GM12878 (cell line): ENCODE measurements around the gene KCTD17. TPM values are rescaled to one million over a fixed set of nuclear protein-coding genes. Genes with fewer than 3 reads are reported as not detected.

Experiments
- ATAC-seq: fragments of 200-7000 bp; cut with Tn5 transposase; 3 replicates; pipeline ENCODE4 v1.9.1; 2020; ENCODE audit warnings: mild to moderate bottlenecking, moderate library complexity
- BruUV-seq: library from RNA; stranded (reverse); fragments of 400-500 nt; replicated peaks from 2 replicates; lab custom pipeline; 2021; lab: Mats Ljungman, UMichigan
- CTCF ChIA-PET: fragments of 300-600 bp; sonication (Branson Sonifier 250); formaldehyde crosslinking; extraction: SDS; loops from one replicate; lab custom pipeline; 2021; ENCODE audit warnings: inconsistent platforms; lab: Yijun Ruan, JAX
- POLR2A ChIA-PET: fragments of 350-600 bp; formaldehyde crosslinking; extraction: SDS; loops from one replicate; lab custom pipeline; 2021; ENCODE audit warnings: inconsistent platforms; lab: Charles Lee
- RAD21 ChIA-PET: fragments of 300-600 bp; sonication (Branson Sonifier 250); formaldehyde crosslinking; loops from one replicate; lab custom pipeline; 2023; ENCODE audit warnings: antibody characterized with exemption; ENCODE audit not compliant: unreplicated experiment; lab: Charles Lee
- SMC1A ChIA-PET: fragments of 300-600 bp; sonication (Branson Sonifier 250); formaldehyde crosslinking; loops from one replicate; lab custom pipeline; 2023; ENCODE audit not compliant: unreplicated experiment, uncharacterized antibody; lab: Charles Lee
- DNase-seq: peaks from one replicate; pipeline ENCODE4 v3.0.0-alpha.2; 2011; ENCODE audit warnings: low read depth, low spot score
- FAIRE-seq: peaks from 3 replicates; lab custom pipeline; 2011; peaks lifted over from hg19 to GRCh38; lab: Jason Lieb, UNC
- H2AFZ ChIP-seq: 2 replicates; pipeline ENCODE4 v1.6.0; 2011; ENCODE audit warnings: low read depth, low read length, control low read depth; ENCODE audit not compliant: control insufficient read depth
- H3K27ac ChIP-seq: 2 replicates; pipeline ENCODE4 v1.5.1; 2011; ENCODE audit warnings: control low read depth; ENCODE audit not compliant: control insufficient read depth, insufficient read depth
- H3K27me3 ChIP-seq, 2 experiments: replicated peaks in 1 of 2; 2 replicates each; pipeline versions ENCODE4 v1.6.0 to v1.6.1; 2011; ENCODE audit warnings: low read length in 1 of 2; ENCODE audit not compliant: control insufficient read depth in 2 of 2, insufficient read depth in 2 of 2
- H3K36me3 ChIP-seq, 2 experiments: 2 replicates each; pipeline ENCODE4 v1.5.1; 2011; ENCODE audit warnings: low read length in 1 of 2; ENCODE audit not compliant: control insufficient read depth in 2 of 2, insufficient read depth in 2 of 2
- H3K4me1 ChIP-seq: 2 replicates; pipeline ENCODE4 v1.6.1; 2011; ENCODE audit warnings: mild to moderate bottlenecking, low read length, moderate library complexity, mixed read lengths; ENCODE audit not compliant: control insufficient read depth, insufficient read depth
- H3K4me2 ChIP-seq: 2 replicates; pipeline ENCODE4 v1.6.0; 2011; ENCODE audit warnings: control low read depth; ENCODE audit not compliant: control insufficient read depth, insufficient read depth
- H3K4me3 ChIP-seq: fragments of 200-600 bp; sonication (generic); 2 replicates; pipeline ENCODE4 v1.5.1; 2016
- H3K79me2 ChIP-seq: 2 replicates; pipeline ENCODE4 v1.6.0; 2011; ENCODE audit warnings: low read length; ENCODE audit not compliant: control insufficient read depth, insufficient read depth
- H3K9ac ChIP-seq: 2 replicates; pipeline ENCODE4 v1.8.0; 2011; ENCODE audit warnings: low read length, control low read depth, mixed read lengths; ENCODE audit not compliant: control insufficient read depth, insufficient read depth
- H3K9me3 ChIP-seq: replicated peaks from 3 replicates; pipeline ENCODE4 v1.5.1; 2011; ENCODE audit warnings: mild to moderate bottlenecking, low read length; ENCODE audit not compliant: control insufficient read depth, insufficient read depth
- H4K20me1 ChIP-seq: 2 replicates; pipeline ENCODE4 v1.6.0; 2011; ENCODE audit not compliant: control insufficient read depth, insufficient read depth
- ASH2L ChIP-seq: fragments of 300-600, 200-600 bp; sonication (generic); IDR thresholded peaks from 2 replicates; pipeline ENCODE4 v1.6.1; 2017; ENCODE audit warnings: low read depth, mild to moderate bottlenecking, borderline replicate concordance
- CHD2 ChIP-seq: IDR thresholded peaks from 2 replicates; pipeline ENCODE4 v1.6.1; 2011; ENCODE audit warnings: low read depth, low read length, improper control_type of control experiment, borderline replicate concordance
- CREB1 ChIP-seq: IDR thresholded peaks from 2 replicates; pipeline ENCODE4 v1.6.1; 2012; ENCODE audit warnings: low read depth, mild to moderate bottlenecking, inconsistent platforms
- MYB ChIP-seq: fragments of 150-350 bp; IDR thresholded peaks from 2 replicates; pipeline ENCODE4 v1.6.1; 2014; ENCODE audit warnings: mild to moderate bottlenecking, low read depth, low read length, borderline replicate concordance
- RB1 ChIP-seq: fragments of 450-650 bp; formaldehyde crosslinking; IDR thresholded peaks from 2 replicates; pipeline ENCODE4 v1.6.1; 2017; ENCODE audit warnings: mild to moderate bottlenecking, borderline replicate concordance
- WGBS: methylation state at CpG from one replicate; pipeline ENCODE4 v1.1.6; 2016; ENCODE audit warnings: low lambda C conversion rate; ENCODE audit not compliant: insufficient replicate concordance, insufficient coverage; ENCODE audit errors: missing lambda C conversion rate; 5-methylcytosine and 5-hydroxymethylcytosine counted together
- in situ Hi-C: fragments of 300-500 bp; cut with MboI; formaldehyde crosslinking; loops from 9 replicates; pipeline ENCODE4 v1.14.3; 2018; ENCODE audit warnings: mixed read lengths
- intact Hi-C: fragments of 100-400 bp; cut with micrococcal nuclease; formaldehyde crosslinking; loops from one replicate; pipeline ENCODE4 v1.14.2; 2022; ENCODE audit not compliant: unreplicated experiment
- polyA plus RNA-seq, 11 experiments: library from polyadenylated mRNA; depleted of rRNA in 4 of 11; unstranded in 6 of 11; stranded (reverse) in 5 of 11; fragments of >200 nt; fragmentation: Nextera tagmentation in 4 of 11; fragmentation: Illumina TruSeq in 1 of 11; extraction: Ambion mirVana in 4 of 11; extraction: Trizol in 1 of 11; gene quantifications; 1 replicate in 1 of 11; 2 replicates in 10 of 11; pipeline versions ENCODE4 v1.2.1 to v1.2.3, GENCODE V29; 2011 to 2016; ENCODE audit warnings: inconsistent platforms in 2 of 11, missing spikeins in 2 of 11, low read depth in 1 of 11
- total RNA-seq, 4 experiments: library from RNA; depleted of rRNA in 3 of 4; stranded (reverse); fragments of >200 nt in 3 of 4; fragmentation: Illumina TruSeq in 1 of 4; extraction: Trizol in 1 of 4; gene quantifications; 2 replicates each; pipeline versions ENCODE4 v1.2.1 to v1.2.3, GENCODE V29; 2013 to 2021
- TF ChIP-seq, protein P1 (sequence below): fragments of 450-650 bp; IDR thresholded peaks from 2 replicates; pipeline ENCODE4 v1.6.1; 2017; ENCODE audit warnings: mild to moderate bottlenecking, moderate library complexity
- TF ChIP-seq, protein P2 (sequence below): IDR thresholded peaks from 2 replicates; pipeline ENCODE4 v1.6.1; 2011; ENCODE audit warnings: low read depth, low read length, improper control_type of control experiment, borderline replicate concordance

The KCTD17 gene
- total and polyA plus RNA-seq, 10 of the 15 experiments (the other 5 are each of a cell fraction or from before 2014, with no cell fraction given) = 0.16 to 18.4 (median 10.1) TPM; not detected in 1

DNA sequence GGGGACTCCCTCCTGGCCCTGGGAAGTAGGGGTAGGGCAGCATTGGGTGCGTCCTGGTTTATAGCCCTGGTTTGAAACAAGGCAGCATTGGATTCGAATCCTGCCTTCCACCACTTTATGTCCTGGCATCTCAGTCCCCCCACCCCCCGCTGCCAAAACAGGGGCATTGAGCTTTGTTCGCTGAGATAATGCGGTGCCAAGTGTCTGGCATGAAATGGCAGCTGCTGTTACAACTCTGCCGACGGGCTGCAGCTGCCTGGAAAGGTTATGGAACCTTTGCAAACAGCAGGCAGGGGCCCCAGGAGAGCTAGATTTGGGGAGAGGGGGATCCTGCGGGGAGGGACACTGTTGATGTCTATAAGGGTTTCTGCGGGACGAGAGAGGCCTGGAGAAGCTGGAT lies 34.2 kb upstream of the KCTD17 start:
- FAIRE-seq (no peak), DNase-seq (no peak), ATAC-seq (no peak)
- peaks cover 2% of the 10 kb centered on the region; the same call in 1 of the 2 replicates for H3K79me2 ChIP-seq
- peaks cover 8% of the 10 kb centered on the region for H3K4me1 ChIP-seq
- H3K9me3 ChIP-seq = no peaks in the 10 kb centered on the region
- RAD21 ChIA-PET = no interaction called here
- H3K4me2 ChIP-seq = no peak overlapping the region
- no peaks in the 10 kb centered on the region for H4K20me1 ChIP-seq
- no peak overlapping the region for H3K27ac ChIP-seq
- no TSS peak for BruUV-seq
- SMC1A ChIA-PET = no interaction called here
- CTCF ChIA-PET = interaction anchor here (0.6 to 1.8 kb wide), 5 partner anchors 8 to 59 kb away, joined by 3 to 4 read pairs (median 4); no protein-coding TSS in a partner anchor
- H3K36me3 ChIP-seq = no peaks in the 10 kb centered on the region; a peak in 1 of 4 replicates
- no peak for TF ChIP-seq CREB1
- TF ChIP-seq MYB = no peak
- TF ChIP-seq ASH2L = no peak
- TF ChIP-seq, protein P1, sequence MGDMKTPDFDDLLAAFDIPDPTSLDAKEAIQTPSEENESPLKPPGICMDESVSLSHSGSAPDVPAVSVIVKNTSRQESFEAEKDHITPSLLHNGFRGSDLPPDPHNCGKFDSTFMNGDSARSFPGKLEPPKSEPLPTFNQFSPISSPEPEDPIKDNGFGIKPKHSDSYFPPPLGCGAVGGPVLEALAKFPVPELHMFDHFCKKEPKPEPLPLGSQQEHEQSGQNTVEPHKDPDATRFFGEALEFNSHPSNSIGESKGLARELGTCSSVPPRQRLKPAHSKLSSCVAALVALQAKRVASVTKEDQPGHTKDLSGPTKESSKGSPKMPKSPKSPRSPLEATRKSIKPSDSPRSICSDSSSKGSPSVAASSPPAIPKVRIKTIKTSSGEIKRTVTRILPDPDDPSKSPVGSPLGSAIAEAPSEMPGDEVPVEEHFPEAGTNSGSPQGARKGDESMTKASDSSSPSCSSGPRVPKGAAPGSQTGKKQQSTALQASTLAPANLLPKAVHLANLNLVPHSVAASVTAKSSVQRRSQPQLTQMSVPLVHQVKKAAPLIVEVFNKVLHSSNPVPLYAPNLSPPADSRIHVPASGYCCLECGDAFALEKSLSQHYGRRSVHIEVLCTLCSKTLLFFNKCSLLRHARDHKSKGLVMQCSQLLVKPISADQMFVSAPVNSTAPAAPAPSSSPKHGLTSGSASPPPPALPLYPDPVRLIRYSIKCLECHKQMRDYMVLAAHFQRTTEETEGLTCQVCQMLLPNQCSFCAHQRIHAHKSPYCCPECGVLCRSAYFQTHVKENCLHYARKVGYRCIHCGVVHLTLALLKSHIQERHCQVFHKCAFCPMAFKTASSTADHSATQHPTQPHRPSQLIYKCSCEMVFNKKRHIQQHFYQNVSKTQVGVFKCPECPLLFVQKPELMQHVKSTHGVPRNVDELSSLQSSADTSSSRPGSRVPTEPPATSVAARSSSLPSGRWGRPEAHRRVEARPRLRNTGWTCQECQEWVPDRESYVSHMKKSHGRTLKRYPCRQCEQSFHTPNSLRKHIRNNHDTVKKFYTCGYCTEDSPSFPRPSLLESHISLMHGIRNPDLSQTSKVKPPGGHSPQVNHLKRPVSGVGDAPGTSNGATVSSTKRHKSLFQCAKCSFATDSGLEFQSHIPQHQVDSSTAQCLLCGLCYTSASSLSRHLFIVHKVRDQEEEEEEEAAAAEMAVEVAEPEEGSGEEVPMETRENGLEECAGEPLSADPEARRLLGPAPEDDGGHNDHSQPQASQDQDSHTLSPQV = no peak
- TF ChIP-seq CHD2 = no peak
- TF ChIP-seq, protein P2, sequence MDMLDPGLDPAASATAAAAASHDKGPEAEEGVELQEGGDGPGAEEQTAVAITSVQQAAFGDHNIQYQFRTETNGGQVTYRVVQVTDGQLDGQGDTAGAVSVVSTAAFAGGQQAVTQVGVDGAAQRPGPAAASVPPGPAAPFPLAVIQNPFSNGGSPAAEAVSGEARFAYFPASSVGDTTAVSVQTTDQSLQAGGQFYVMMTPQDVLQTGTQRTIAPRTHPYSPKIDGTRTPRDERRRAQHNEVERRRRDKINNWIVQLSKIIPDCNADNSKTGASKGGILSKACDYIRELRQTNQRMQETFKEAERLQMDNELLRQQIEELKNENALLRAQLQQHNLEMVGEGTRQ = no peak
- TF ChIP-seq RB1 = no peak
- TF ChIP-seq, all 136 proteins: peak for 0
- WGBS = 97% methylated on average over 10 of the region's 10 CpGs
- Histone ChIP-seq H2AFZ (no peak overlapping the region), H3K27me3 (no peaks in the 10 kb centered on the region), H3K4me3 (no peak overlapping the region), H3K9ac (no peak overlapping the region)
- POLR2A ChIA-PET = interaction anchor here (1.2 kb wide), 1 partner anchor 241 kb away, joined by 4 read pairs; the partner anchor contains the start of gene IFT27
- intact Hi-C loops (no loop called here), in situ Hi-C loops (no loop called here)
